OCI-LY1 (cell line): ENCODE measurements around the gene SNRNP27.

Experiments
- EZH2 ChIP-seq: fragments of 200-600 bp; sonication (generic), shearing (Covaris generic); IDR thresholded peaks from 2 replicates; pipeline ENCODE4 v1.8.0; 2017; ENCODE audit warnings: borderline replicate concordance, mixed run types, mild to moderate bottlenecking, antibody characterized with exemption, low read length, moderate library complexity, mixed read lengths
- TF ChIP-seq, protein P1 (sequence below): fragments of 200-600 bp; sonication (generic), shearing (Covaris generic); IDR thresholded peaks from 2 replicates; pipeline ENCODE4 v1.5.1; 2017; ENCODE audit warnings: mild to moderate bottlenecking, antibody characterized with exemption, low read length, moderate library complexity, mixed read lengths

DNA sequence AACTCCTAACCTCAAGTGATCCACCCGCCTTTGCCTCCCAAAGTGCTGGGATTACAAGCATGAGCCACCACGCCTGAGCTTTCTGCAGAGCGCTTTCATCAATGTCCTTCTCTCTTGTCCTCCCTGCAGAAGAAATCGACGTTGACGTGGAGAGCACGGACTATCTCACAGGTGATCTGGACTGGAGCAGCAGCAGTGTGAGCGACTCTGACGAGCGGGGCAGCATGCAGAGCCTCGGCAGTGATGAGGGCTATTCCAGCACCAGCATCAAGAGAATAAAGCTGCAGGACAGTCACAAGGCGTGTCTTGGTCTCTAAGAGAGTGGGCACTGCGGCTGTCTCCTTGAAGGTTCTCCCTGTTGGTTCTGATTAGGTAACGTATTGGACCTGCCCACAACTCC is 44.2 kb downstream of the SNRNP27 start:
- no peak for TF ChIP-seq EZH2
- TF ChIP-seq, protein P1, sequence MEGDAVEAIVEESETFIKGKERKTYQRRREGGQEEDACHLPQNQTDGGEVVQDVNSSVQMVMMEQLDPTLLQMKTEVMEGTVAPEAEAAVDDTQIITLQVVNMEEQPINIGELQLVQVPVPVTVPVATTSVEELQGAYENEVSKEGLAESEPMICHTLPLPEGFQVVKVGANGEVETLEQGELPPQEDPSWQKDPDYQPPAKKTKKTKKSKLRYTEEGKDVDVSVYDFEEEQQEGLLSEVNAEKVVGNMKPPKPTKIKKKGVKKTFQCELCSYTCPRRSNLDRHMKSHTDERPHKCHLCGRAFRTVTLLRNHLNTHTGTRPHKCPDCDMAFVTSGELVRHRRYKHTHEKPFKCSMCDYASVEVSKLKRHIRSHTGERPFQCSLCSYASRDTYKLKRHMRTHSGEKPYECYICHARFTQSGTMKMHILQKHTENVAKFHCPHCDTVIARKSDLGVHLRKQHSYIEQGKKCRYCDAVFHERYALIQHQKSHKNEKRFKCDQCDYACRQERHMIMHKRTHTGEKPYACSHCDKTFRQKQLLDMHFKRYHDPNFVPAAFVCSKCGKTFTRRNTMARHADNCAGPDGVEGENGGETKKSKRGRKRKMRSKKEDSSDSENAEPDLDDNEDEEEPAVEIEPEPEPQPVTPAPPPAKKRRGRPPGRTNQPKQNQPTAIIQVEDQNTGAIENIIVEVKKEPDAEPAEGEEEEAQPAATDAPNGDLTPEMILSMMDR: no peak
